ENCODE data around the gene CKS1B. TPM values are rescaled to one million over a fixed set of nuclear protein-coding genes. Genes with fewer than 3 reads are reported as not detected.

CKS1B gene
- total and polyA plus RNA-seq, 4 donors: 25.9 to 64.8 (median 39.3) TPM

DNA sequence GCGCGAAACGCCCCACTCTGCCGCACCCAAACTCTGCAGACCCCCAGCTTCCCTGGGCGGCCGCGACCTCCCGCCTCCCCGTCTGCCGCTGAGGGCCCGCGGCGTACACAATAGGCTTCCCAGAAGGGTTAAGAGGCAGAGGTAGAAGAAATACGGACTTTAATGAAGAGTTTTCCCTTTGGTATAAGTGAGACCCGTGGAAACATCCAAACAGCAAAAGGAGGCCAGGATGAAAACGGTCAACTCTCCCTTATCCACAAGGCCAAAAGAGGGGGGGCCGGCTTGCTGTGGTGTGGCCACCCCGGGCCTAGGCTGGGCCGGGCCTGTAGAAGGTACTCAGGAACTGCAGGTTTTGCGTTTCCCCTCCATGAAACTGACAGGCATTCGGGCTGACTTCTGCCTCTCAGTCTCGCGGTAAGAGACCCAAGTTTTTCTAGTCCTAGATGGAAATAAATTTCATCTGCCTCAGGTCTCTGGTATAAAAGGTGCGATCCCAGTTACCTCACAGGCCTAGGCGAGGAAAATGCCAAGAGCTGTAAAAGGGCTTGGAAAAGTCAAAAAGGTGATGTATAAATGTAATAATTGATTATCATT is 12.2 kb upstream of the CKS1B start:
- WGBS (ENCODE audit: insufficient coverage): 8% methylated on average over 19 of the region's 25 CpGs
- H3K36me3 ChIP-seq (ENCODE audit: control insufficient read depth, insufficient read depth, low read length): peaks cover 53% of the 10 kb centered on the region
- no peaks in the 10 kb centered on the region for H3K9me3 ChIP-seq (ENCODE audit: control insufficient read depth, insufficient read depth, low read length)
- peaks cover 36% of the 10 kb centered on the region for H3K4me1 ChIP-seq (ENCODE audit: control insufficient read depth, insufficient read depth, low read length)
- H3K27me3 ChIP-seq (ENCODE audit: control insufficient read depth, insufficient read depth, low read length): no peaks in the 10 kb centered on the region
- peak overlapping the region; percentile 96 for H3K27ac ChIP-seq (ENCODE audit: low read depth, low read length)
- H3K4me3 ChIP-seq (ENCODE audit: low read depth, low read length): peak overlapping the region; percentile 91
- peak in 1 of 6 donors; percentile 61 for DNase-seq (ENCODE audit: low read depth in 4 of 6, low spot score in 6 of 6)

DNA sequence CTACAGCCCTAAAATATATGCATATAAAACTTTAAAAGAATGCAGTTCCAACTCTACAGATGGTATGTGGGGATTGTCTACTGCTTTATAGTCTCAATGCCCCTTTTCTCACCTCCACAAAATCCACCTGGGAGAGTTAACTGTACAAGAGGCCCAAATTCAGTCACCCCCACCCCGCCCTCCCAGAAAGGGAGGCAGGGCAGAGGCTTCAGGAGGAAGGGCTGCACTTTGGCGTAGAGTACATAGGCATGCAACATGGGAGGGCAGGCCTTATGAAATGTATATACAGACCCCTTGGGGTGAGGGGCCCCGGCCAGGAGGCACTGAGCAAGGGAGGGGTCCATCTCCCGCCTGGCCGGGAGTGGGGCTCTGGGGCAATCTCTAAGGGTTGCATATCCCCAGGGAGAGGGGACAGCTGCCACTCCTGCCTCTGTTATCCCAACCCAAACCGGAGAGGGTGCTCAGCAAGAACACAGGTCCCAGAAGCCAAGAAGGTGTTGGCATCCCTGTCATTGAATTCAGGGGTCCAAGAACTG is 11.6 kb upstream of the CKS1B start:
- no peak for DNase-seq (ENCODE audit: low read depth in 4 of 6, low spot score in 6 of 6)
- WGBS (ENCODE audit: insufficient coverage): 63% methylated on average over 6 of the region's 6 CpGs
- Histone ChIP-seq H3K27ac (ENCODE audit: low read depth, low read length) (no peak overlapping the region), H3K36me3 (ENCODE audit: control insufficient read depth, insufficient read depth, low read length) (peaks cover 59% of the 10 kb centered on the region), H3K4me3 (ENCODE audit: low read depth, low read length) (no peak overlapping the region), H3K27me3 (ENCODE audit: control insufficient read depth, insufficient read depth, low read length) (no peaks in the 10 kb centered on the region), H3K9me3 (ENCODE audit: control insufficient read depth, insufficient read depth, low read length) (no peaks in the 10 kb centered on the region), H3K4me1 (ENCODE audit: control insufficient read depth, insufficient read depth, low read length) (peaks cover 34% of the 10 kb centered on the region)

- H3K27ac ChIP-seq (ENCODE audit: low read depth, low read length): no peak overlapping the region
- H3K4me3 ChIP-seq (ENCODE audit: low read depth, low read length): no peak overlapping the region
- no peaks in the 10 kb centered on the region for H3K9me3 ChIP-seq (ENCODE audit: control insufficient read depth, insufficient read depth, low read length)
- no peaks in the 10 kb centered on the region for H3K27me3 ChIP-seq (ENCODE audit: control insufficient read depth, insufficient read depth, low read length)
- peaks cover 58% of the 10 kb centered on the region for H3K36me3 ChIP-seq (ENCODE audit: control insufficient read depth, insufficient read depth, low read length)
- peaks cover 32% of the 10 kb centered on the region for H3K4me1 ChIP-seq (ENCODE audit: control insufficient read depth, insufficient read depth, low read length)
- WGBS (ENCODE audit: insufficient coverage): 97% methylated on average over 6 of the region's 8 CpGs
- no peak for DNase-seq (ENCODE audit: low read depth in 4 of 6, low spot score in 6 of 6)
These were observed 10.8 kb upstream of the CKS1B start for GRCh38 chr1:154963643-154964042.

- Histone ChIP-seq H3K4me3 (ENCODE audit: low read depth, low read length) (no peak overlapping the region), H3K9me3 (ENCODE audit: control insufficient read depth, insufficient read depth, low read length) (no peaks in the 10 kb centered on the region), H3K36me3 (ENCODE audit: control insufficient read depth, insufficient read depth, low read length) (peaks cover 53% of the 10 kb centered on the region), H3K4me1 (ENCODE audit: control insufficient read depth, insufficient read depth, low read length) (peaks cover 32% of the 10 kb centered on the region), H3K27ac (ENCODE audit: low read depth, low read length) (no peak overlapping the region), H3K27me3 (ENCODE audit: control insufficient read depth, insufficient read depth, low read length) (no peaks in the 10 kb centered on the region)
- WGBS (ENCODE audit: insufficient coverage): 96% methylated on average over 4 of the region's 6 CpGs
- no peak for DNase-seq (ENCODE audit: low read depth in 4 of 6, low spot score in 6 of 6)
These were observed 10.1 kb upstream of the CKS1B start for GRCh38 chr1:154964359-154964758.

GRCh38 chr1:154966111-154966510 is 8.4 kb upstream of the CKS1B start:
- Histone ChIP-seq H3K27ac (ENCODE audit: low read depth, low read length) (no peak overlapping the region), H3K9me3 (ENCODE audit: control insufficient read depth, insufficient read depth, low read length) (no peaks in the 10 kb centered on the region), H3K27me3 (ENCODE audit: control insufficient read depth, insufficient read depth, low read length) (no peaks in the 10 kb centered on the region), H3K36me3 (ENCODE audit: control insufficient read depth, insufficient read depth, low read length) (peaks cover 47% of the 10 kb centered on the region), H3K4me3 (ENCODE audit: low read depth, low read length) (no peak overlapping the region), H3K4me1 (ENCODE audit: control insufficient read depth, insufficient read depth, low read length) (peaks cover 45% of the 10 kb centered on the region)
- WGBS (ENCODE audit: insufficient coverage): no CpG with 5 or more reads among the region's 7 CpGs
- no peak for DNase-seq (ENCODE audit: low read depth in 4 of 6, low spot score in 6 of 6)

GRCh38 chr1:154967331-154967950 is 7.0 kb upstream of the CKS1B start:
- Histone ChIP-seq H3K4me3 (ENCODE audit: low read depth, low read length) (no peak overlapping the region), H3K9me3 (ENCODE audit: control insufficient read depth, insufficient read depth, low read length) (no peaks in the 10 kb centered on the region), H3K27me3 (ENCODE audit: control insufficient read depth, insufficient read depth, low read length) (no peaks in the 10 kb centered on the region), H3K4me1 (ENCODE audit: control insufficient read depth, insufficient read depth, low read length) (peaks cover 49% of the 10 kb centered on the region), H3K36me3 (ENCODE audit: control insufficient read depth, insufficient read depth, low read length) (peaks cover 47% of the 10 kb centered on the region), H3K27ac (ENCODE audit: low read depth, low read length) (no peak overlapping the region)
- DNase-seq (ENCODE audit: low read depth in 4 of 6, low spot score in 6 of 6): no peak
- WGBS (ENCODE audit: insufficient coverage): 100% methylated on average over 3 of the region's 5 CpGs

DNA sequence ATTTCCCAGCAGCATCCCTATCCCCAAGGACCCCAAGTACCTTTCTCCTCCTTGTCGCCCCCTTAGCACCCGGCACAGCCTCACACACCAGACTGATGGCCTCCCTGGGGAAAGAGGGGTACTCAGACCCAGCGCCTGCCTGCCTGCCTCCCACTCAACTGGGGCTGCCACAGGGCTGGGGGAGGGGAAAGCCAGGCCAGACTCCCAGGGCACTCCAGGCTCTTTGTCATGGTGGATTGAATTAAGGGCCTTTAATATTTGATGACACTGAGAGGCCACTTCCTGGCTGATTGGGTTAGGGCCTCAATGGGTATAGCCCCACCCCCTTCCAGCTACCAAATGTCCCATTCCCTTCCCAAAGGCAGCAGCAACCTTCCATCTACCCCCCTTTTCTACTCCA is 5.8 kb upstream of the CKS1B start:
- Histone ChIP-seq H3K9me3 (ENCODE audit: control insufficient read depth, insufficient read depth, low read length) (no peaks in the 10 kb centered on the region), H3K27me3 (ENCODE audit: control insufficient read depth, insufficient read depth, low read length) (no peaks in the 10 kb centered on the region), H3K4me3 (ENCODE audit: low read depth, low read length) (no peak overlapping the region), H3K4me1 (ENCODE audit: control insufficient read depth, insufficient read depth, low read length) (peaks cover 52% of the 10 kb centered on the region), H3K36me3 (ENCODE audit: control insufficient read depth, insufficient read depth, low read length) (peaks cover 39% of the 10 kb centered on the region), H3K27ac (ENCODE audit: low read depth, low read length) (no peak overlapping the region)
- DNase-seq (ENCODE audit: low read depth in 4 of 6, low spot score in 6 of 6): no peak
- WGBS (ENCODE audit: insufficient coverage): no CpG with 5 or more reads among the region's 3 CpGs

DNA sequence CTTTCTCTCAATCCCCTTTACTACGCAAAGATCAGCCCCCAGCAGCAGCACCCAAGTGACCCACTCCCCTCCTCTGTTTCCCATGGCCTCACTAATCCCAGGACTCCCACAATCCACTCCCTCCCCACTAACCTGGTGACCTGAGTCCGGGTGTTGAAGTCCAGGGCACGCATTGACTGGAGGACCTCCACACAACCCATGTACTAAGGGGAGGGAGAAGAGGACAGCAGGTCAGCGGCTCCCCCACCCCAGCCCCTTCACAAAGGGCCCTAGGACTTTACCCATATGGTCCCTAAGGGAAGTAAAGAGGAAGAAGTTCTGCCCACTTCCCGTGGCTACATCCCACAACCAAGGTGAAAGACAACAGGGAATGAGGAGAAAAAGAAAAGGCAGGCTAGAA is 5.2 kb upstream of the CKS1B start:
- Histone ChIP-seq H3K27ac (ENCODE audit: low read depth, low read length) (peak overlapping the region; percentile 91), H3K4me3 (ENCODE audit: low read depth, low read length) (peak overlapping the region; percentile 38), H3K36me3 (ENCODE audit: control insufficient read depth, insufficient read depth, low read length) (peaks cover 37% of the 10 kb centered on the region), H3K27me3 (ENCODE audit: control insufficient read depth, insufficient read depth, low read length) (no peaks in the 10 kb centered on the region), H3K4me1 (ENCODE audit: control insufficient read depth, insufficient read depth, low read length) (peaks cover 52% of the 10 kb centered on the region), H3K9me3 (ENCODE audit: control insufficient read depth, insufficient read depth, low read length) (no peaks in the 10 kb centered on the region)
- no peak for DNase-seq (ENCODE audit: low read depth in 4 of 6, low spot score in 6 of 6)
- WGBS (ENCODE audit: insufficient coverage): 43% methylated on average over 1 of the region's 5 CpGs

GRCh38 chr1:154969860-154970452 is 4.5 kb upstream of the CKS1B start:
- H3K9me3 ChIP-seq (ENCODE audit: control insufficient read depth, insufficient read depth, low read length): no peaks in the 10 kb centered on the region
- 10% methylated on average over 12 of the region's 22 CpGs for WGBS (ENCODE audit: insufficient coverage)
- H3K4me1 ChIP-seq (ENCODE audit: control insufficient read depth, insufficient read depth, low read length): peaks cover 52% of the 10 kb centered on the region
- DNase-seq (ENCODE audit: low read depth in 4 of 6, low spot score in 6 of 6): peak in 1 of 6 donors; percentile 34
- no peaks in the 10 kb centered on the region for H3K27me3 ChIP-seq (ENCODE audit: control insufficient read depth, insufficient read depth, low read length)
- peak overlapping the region; percentile 38 for H3K4me3 ChIP-seq (ENCODE audit: low read depth, low read length)
- peaks cover 33% of the 10 kb centered on the region for H3K36me3 ChIP-seq (ENCODE audit: control insufficient read depth, insufficient read depth, low read length)
- peak overlapping the region; percentile 91 for H3K27ac ChIP-seq (ENCODE audit: low read depth, low read length)

Data from spinal cord (tissue), 10 donors.